Hematopoietic multipotent progenitor cell treated with erythropoietin and hydrocortisone succinate and interleukin-3 and kit ligand, for 4 days (in vitro differentiated cells): ENCODE measurements around the gene SP1.
"Not testable (repeated sequence)": the region's sequence is repeated elsewhere in the genome, so short reads cannot be mapped to it uniquely, and the experiment has no call there.

Experiments used
- DNase-seq: peaks from one replicate; pipeline ENCODE4 v3.0.0-alpha.2; 2015

The SP1 gene

GRCh38 chr12:53380104-53380793 is at the start of gene SP1:
Gene SP1 (plus strand): TSS chr12:53380176. CDS start chr12:53380292, 116 bp downstream.
- peak; percentile 97 for DNase-seq

GRCh38 chr12:53330671-53331070 is 49.3 kb upstream of the SP1 start:
- no peak for DNase-seq

GRCh38 chr12:53332339-53332738 is 47.6 kb upstream of the SP1 start:
- DNase-seq = not testable (repeated sequence)

GRCh38 chr12:53332744-53333143 is 47.2 kb upstream of the SP1 start:
- no peak for DNase-seq

- no peak for DNase-seq
Measured at GRCh38 chr12:53333289-53333688, 46.7 kb upstream of the SP1 start.

GRCh38 chr12:53333845-53334244 is 46.1 kb upstream of the SP1 start:
- no peak for DNase-seq

- DNase-seq = no peak
Measured at GRCh38 chr12:53334822-53335221, 45.2 kb upstream of the SP1 start.

- DNase-seq = peak; percentile 73
Measured at GRCh38 chr12:53336181-53336681, 43.7 kb upstream of the SP1 start, which contains the start of gene SP7. Gene SP7 (minus strand): TSS chr12:53336354. CDS start chr12:53335646, 708 bp downstream.

GRCh38 chr12:53338017-53338416 is 42.0 kb upstream of the SP1 start:
- peak; percentile 46 for DNase-seq

- no peak for DNase-seq
Measured at GRCh38 chr12:53338916-53339315, 41.1 kb upstream of the SP1 start.

- DNase-seq = no peak
Measured at GRCh38 chr12:53340398-53340797, 39.6 kb upstream of the SP1 start.

- DNase-seq = no peak
Measured at GRCh38 chr12:53343449-53343848, 36.5 kb upstream of the SP1 start.

GRCh38 chr12:53343969-53344368 is 36.0 kb upstream of the SP1 start:
- DNase-seq = no peak

GRCh38 chr12:53344487-53344823 is 35.5 kb upstream of the SP1 start:
- DNase-seq = no peak

GRCh38 chr12:53344824-53345485 is 35.0 kb upstream of the SP1 start:
- peak; percentile 91 for DNase-seq

GRCh38 chr12:53345486-53346188 is 34.3 kb upstream of the SP1 start:
- DNase-seq = no peak

- no peak for DNase-seq
Measured at GRCh38 chr12:53346491-53346890, 33.5 kb upstream of the SP1 start.

- DNase-seq = no peak
Measured at GRCh38 chr12:53347905-53348304, 32.1 kb upstream of the SP1 start.

- DNase-seq = peak; percentile 95
Measured at GRCh38 chr12:53352331-53353256, 27.4 kb upstream of the SP1 start.

GRCh38 chr12:53353257-53353655 is 26.7 kb upstream of the SP1 start:
- DNase-seq = no peak

GRCh38 chr12:53355121-53355520 is 24.9 kb upstream of the SP1 start:
- DNase-seq = no peak

GRCh38 chr12:53358836-53359419 is 21.0 kb upstream of the SP1 start:
- no peak for DNase-seq
